Adipocyte (in vitro differentiated cells): Measurements from ENCODE around the gene LRIF1.
"Not testable (repeated sequence)": the region's sequence is repeated elsewhere in the genome, so short reads cannot be mapped to it uniquely, and the experiment has no call there.

ENCODE experiments used
- DNase-seq: peaks from one replicate; pipeline ENCODE4 v3.0.0-alpha.2; 2015; ENCODE audit warnings: low read depth
- H3K27me3 ChIP-seq: replicated peaks from 2 replicates; pipeline ENCODE4 v1.7.0; 2013; ENCODE audit warnings: mild to moderate bottlenecking, low read length, moderate library complexity; ENCODE audit not compliant: control insufficient read depth, insufficient read depth
- H3K36me3 ChIP-seq: 2 replicates; pipeline ENCODE4 v1.7.0; 2013; ENCODE audit warnings: low read length, mild to moderate bottlenecking, moderate library complexity; ENCODE audit not compliant: control insufficient read depth, insufficient read depth, severe bottlenecking
- H3K4me1 ChIP-seq: 2 replicates; pipeline ENCODE4 v1.7.0; 2013; ENCODE audit warnings: mild to moderate bottlenecking, low read length, moderate library complexity; ENCODE audit not compliant: control insufficient read depth, insufficient read depth
- H3K4me3 ChIP-seq: 2 replicates; pipeline ENCODE4 v1.7.0; 2013; ENCODE audit warnings: mild to moderate bottlenecking, low read length, moderate library complexity
- H3K9ac ChIP-seq: 2 replicates; pipeline ENCODE4 v1.7.0; 2013; ENCODE audit warnings: mild to moderate bottlenecking, low read length, moderate library complexity
- H3K9me3 ChIP-seq: 2 replicates; pipeline ENCODE4 v1.7.0; 2013; ENCODE audit warnings: mild to moderate bottlenecking, low read length, moderate library complexity; ENCODE audit not compliant: control insufficient read depth

Gene LRIF1

GRCh38 chr1:110963691-110964454 lies at the start of gene LRIF1:
TSS of gene LRIF1 (minus strand) at chr1:110963922. CDS start at chr1:110963688, 234 bp downstream.
- peaks cover 24% of the 10 kb centered on the region for H3K4me1 ChIP-seq
- no peaks in the 10 kb centered on the region for H3K27me3 ChIP-seq

GRCh38 chr1:111008031-111008430 lies 44.3 kb upstream of the LRIF1 start:
- H3K9me3 ChIP-seq = no peaks in the 10 kb centered on the region
- no peak overlapping the region for H3K9ac ChIP-seq
- H3K36me3 ChIP-seq = no peaks in the 10 kb centered on the region
- H3K4me3 ChIP-seq = no peak overlapping the region
- DNase-seq = no peak
- H3K4me1 ChIP-seq = no peaks in the 10 kb centered on the region
- H3K27me3 ChIP-seq = no peaks in the 10 kb centered on the region

More at GRCh38 chr1:110963691-110964454, at the start of gene LRIF1:
- Histone ChIP-seq H3K36me3 (peaks cover 4% of the 10 kb centered on the region), H3K9ac (peak within 1 kb of the TSS; percentile 98), H3K9me3 (peaks cover 8% of the 10 kb centered on the region), H3K4me3 (peak within 1 kb of the TSS; percentile 98)
- peak; percentile 100 for DNase-seq

- H3K36me3 ChIP-seq = no peaks in the 10 kb centered on the region
- no peaks in the 10 kb centered on the region for H3K9me3 ChIP-seq
- no peaks in the 10 kb centered on the region for H3K4me1 ChIP-seq
- DNase-seq = no peak
- H3K27me3 ChIP-seq = no peaks in the 10 kb centered on the region
- H3K9ac ChIP-seq = no peak overlapping the region
- no peak overlapping the region for H3K4me3 ChIP-seq
Measured at GRCh38 chr1:111006556-111006955, 42.8 kb upstream of the LRIF1 start.

GRCh38 chr1:110999607-111000006 lies 35.9 kb upstream of the LRIF1 start:
- DNase-seq, H3K27me3 ChIP-seq, H3K9me3 ChIP-seq, H3K9ac ChIP-seq, H3K36me3 ChIP-seq, H3K4me1 ChIP-seq, H3K4me3 ChIP-seq: not testable (repeated sequence)

GRCh38 chr1:110992329-110992728 lies 28.6 kb upstream of the LRIF1 start:
- H3K27me3 ChIP-seq, H3K4me3 ChIP-seq, H3K36me3 ChIP-seq, H3K9me3 ChIP-seq, H3K4me1 ChIP-seq, H3K9ac ChIP-seq: not testable (repeated sequence)
- DNase-seq = peak; percentile 33

- not testable (repeated sequence) for H3K4me3 ChIP-seq, H3K36me3 ChIP-seq, H3K9me3 ChIP-seq, H3K9ac ChIP-seq, H3K4me1 ChIP-seq, H3K27me3 ChIP-seq, DNase-seq
Measured at GRCh38 chr1:110991295-110991694, 27.6 kb upstream of the LRIF1 start.

GRCh38 chr1:110990541-110990940 lies 26.8 kb upstream of the LRIF1 start:
- DNase-seq = no peak
- Histone ChIP-seq H3K36me3 (no peaks in the 10 kb centered on the region), H3K4me1 (no peaks in the 10 kb centered on the region), H3K4me3 (no peak overlapping the region), H3K27me3 (no peaks in the 10 kb centered on the region), H3K9me3 (no peaks in the 10 kb centered on the region), H3K9ac (no peak overlapping the region)

GRCh38 chr1:110986407-110986891 lies 22.7 kb upstream of the LRIF1 start:
- Histone ChIP-seq H3K9me3 (no peaks in the 10 kb centered on the region), H3K36me3 (no peaks in the 10 kb centered on the region), H3K27me3 (peaks cover 4% of the 10 kb centered on the region), H3K4me3 (no peak overlapping the region), H3K9ac (no peak overlapping the region), H3K4me1 (no peaks in the 10 kb centered on the region)
- no peak for DNase-seq

- no peaks in the 10 kb centered on the region for H3K36me3 ChIP-seq
- H3K27me3 ChIP-seq = peaks cover 4% of the 10 kb centered on the region
- H3K4me1 ChIP-seq = no peaks in the 10 kb centered on the region
- H3K9ac ChIP-seq = no peak overlapping the region
- H3K4me3 ChIP-seq = no peak overlapping the region
- peaks cover 8% of the 10 kb centered on the region for H3K9me3 ChIP-seq
- DNase-seq = no peak
Measured at GRCh38 chr1:110982320-110982719, 18.6 kb upstream of the LRIF1 start.

GRCh38 chr1:110979154-110979553 lies 15.4 kb upstream of the LRIF1 start:
- DNase-seq = no peak
- Histone ChIP-seq H3K9me3 (peaks cover 19% of the 10 kb centered on the region), H3K4me1 (no peaks in the 10 kb centered on the region)

GRCh38 chr1:110976089-110976488 lies 12.4 kb upstream of the LRIF1 start:
- H3K36me3 ChIP-seq = no peaks in the 10 kb centered on the region
- no peaks in the 10 kb centered on the region for H3K4me1 ChIP-seq
- no peak overlapping the region for H3K4me3 ChIP-seq
- no peak for DNase-seq
- no peak overlapping the region for H3K9ac ChIP-seq
- peaks cover 4% of the 10 kb centered on the region for H3K27me3 ChIP-seq
- H3K9me3 ChIP-seq = peaks cover 18% of the 10 kb centered on the region

More at GRCh38 chr1:110979154-110979553, 15.4 kb upstream of the LRIF1 start:
- Histone ChIP-seq H3K27me3 (no peaks in the 10 kb centered on the region), H3K9ac (no peak overlapping the region), H3K4me3 (no peak overlapping the region), H3K36me3 (no peaks in the 10 kb centered on the region)

GRCh38 chr1:110975265-110975664 lies 11.5 kb upstream of the LRIF1 start:
- Histone ChIP-seq H3K4me3 (no peak overlapping the region), H3K9me3 (peaks cover 13% of the 10 kb centered on the region), H3K27me3 (peaks cover 4% of the 10 kb centered on the region), H3K4me1 (no peaks in the 10 kb centered on the region), H3K36me3 (no peaks in the 10 kb centered on the region), H3K9ac (no peak overlapping the region)
- no peak for DNase-seq
